ENCODE data around the gene IGSF3.

DNA sequence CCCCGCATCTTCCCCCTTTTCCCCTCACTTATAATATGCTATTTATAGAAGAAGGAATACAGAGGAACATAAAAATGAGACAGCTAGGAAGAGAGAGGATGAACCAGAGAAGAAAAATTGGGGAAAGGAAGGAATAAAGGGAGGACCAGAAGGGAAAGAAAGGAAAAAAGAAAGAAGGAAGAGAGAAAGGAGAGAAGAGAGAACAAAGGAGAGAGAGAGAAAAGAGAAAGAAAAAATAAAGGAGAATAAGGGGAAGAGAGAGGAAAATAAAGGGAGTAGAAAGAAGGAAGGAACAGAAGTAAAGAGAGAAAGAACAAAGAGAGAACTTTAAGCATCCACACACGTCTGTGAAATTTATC is 11.2 kb upstream of the IGSF3 start:
- TF ChIP-seq, protein P1, sequence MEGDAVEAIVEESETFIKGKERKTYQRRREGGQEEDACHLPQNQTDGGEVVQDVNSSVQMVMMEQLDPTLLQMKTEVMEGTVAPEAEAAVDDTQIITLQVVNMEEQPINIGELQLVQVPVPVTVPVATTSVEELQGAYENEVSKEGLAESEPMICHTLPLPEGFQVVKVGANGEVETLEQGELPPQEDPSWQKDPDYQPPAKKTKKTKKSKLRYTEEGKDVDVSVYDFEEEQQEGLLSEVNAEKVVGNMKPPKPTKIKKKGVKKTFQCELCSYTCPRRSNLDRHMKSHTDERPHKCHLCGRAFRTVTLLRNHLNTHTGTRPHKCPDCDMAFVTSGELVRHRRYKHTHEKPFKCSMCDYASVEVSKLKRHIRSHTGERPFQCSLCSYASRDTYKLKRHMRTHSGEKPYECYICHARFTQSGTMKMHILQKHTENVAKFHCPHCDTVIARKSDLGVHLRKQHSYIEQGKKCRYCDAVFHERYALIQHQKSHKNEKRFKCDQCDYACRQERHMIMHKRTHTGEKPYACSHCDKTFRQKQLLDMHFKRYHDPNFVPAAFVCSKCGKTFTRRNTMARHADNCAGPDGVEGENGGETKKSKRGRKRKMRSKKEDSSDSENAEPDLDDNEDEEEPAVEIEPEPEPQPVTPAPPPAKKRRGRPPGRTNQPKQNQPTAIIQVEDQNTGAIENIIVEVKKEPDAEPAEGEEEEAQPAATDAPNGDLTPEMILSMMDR (IDR thresholded peaks at IDR 0.05), result no peak
- TF ChIP-seq POLR2A (IDR thresholded peaks at IDR 0.05) (no peak), POLR2AphosphoS5 (IDR thresholded peaks at IDR 0.05) (no peak)
